OCI-LY3 (cell line): ENCODE data around the gene FOXK2.
"Not testable (repeated sequence)": the region's sequence is repeated elsewhere in the genome, so short reads cannot be mapped to it uniquely, and the experiment has no call there.

Experiments
- H2AFZ ChIP-seq: fragments of 200-600, 300-600 bp; shearing (Covaris generic); 2 replicates; pipeline ENCODE4 v1.6.0; 2014; ENCODE audit warnings: antibody characterized with exemption, low read depth, low read length
- H3K27ac ChIP-seq: fragments of 200-600, 300-600 bp; sonication (generic); 2 replicates; pipeline ENCODE4 v1.5.1; 2014; ENCODE audit warnings: mild to moderate bottlenecking, low read length, moderate library complexity, mixed read lengths
- H3K27me3 ChIP-seq: fragments of 200-600, 300-600 bp; sonication (generic); 2 replicates; pipeline ENCODE4 v1.6.1; 2014; ENCODE audit warnings: low read depth, low read length, mixed read lengths
- H3K36me3 ChIP-seq: fragments of 200-600, 300-600 bp; sonication (generic); replicated peaks from 2 replicates; pipeline ENCODE3; 2014; ENCODE audit warnings: low read depth, low read length, mixed read lengths
- H3K4me1 ChIP-seq: fragments of 300-600, 200-600 bp; sonication (generic); 2 replicates; pipeline ENCODE4 v1.6.1; 2014; ENCODE audit warnings: low read length, mixed read lengths
- H3K4me2 ChIP-seq: fragments of 200-600, 300-600 bp; sonication (generic); 2 replicates; pipeline ENCODE4 v1.6.1; 2014; ENCODE audit warnings: low read length, mixed read lengths
- H3K4me3 ChIP-seq: fragments of 300-600, 200-600 bp; sonication (generic); 2 replicates; pipeline ENCODE4 v1.5.1; 2014; ENCODE audit warnings: antibody characterized with exemption, mild to moderate bottlenecking, low read length, moderate library complexity
- H3K79me2 ChIP-seq: fragments of 300-600, 200-600 bp; shearing (Covaris generic); 2 replicates; pipeline ENCODE4 v1.6.1; 2014; ENCODE audit warnings: mild to moderate bottlenecking, low read length, mixed read lengths
- H3K9ac ChIP-seq: fragments of 300-600, 200-600 bp; shearing (Covaris generic); 2 replicates; pipeline ENCODE4 v1.6.0; 2014; ENCODE audit warnings: mild to moderate bottlenecking, low read length, moderate library complexity
- H3K9me3 ChIP-seq: fragments of 200-600, 300-600 bp; shearing (Covaris generic); 2 replicates; pipeline ENCODE4 v1.6.1; 2014; ENCODE audit warnings: low read length, mixed read lengths; ENCODE audit not compliant: insufficient read depth
- H4K20me1 ChIP-seq: fragments of 200-600, 300-600 bp; sonication (generic); 2 replicates; pipeline ENCODE4 v1.6.1; 2016; ENCODE audit warnings: low read length, mixed read lengths; ENCODE audit not compliant: insufficient read depth
- CTCF ChIP-seq: fragments of 200-600, 300-600 bp; sonication (generic); IDR thresholded peaks from 2 replicates; pipeline ENCODE4 v1.5.1; 2014; ENCODE audit warnings: antibody characterized with exemption, low read length, low read depth
- EZH2phosphoT487 ChIP-seq: fragments of 200-600 bp; shearing (Covaris generic); IDR thresholded peaks from 2 replicates; pipeline ENCODE4 v1.6.1; 2018; ENCODE audit warnings: antibody characterized with exemption, mixed run types, low read depth

FOXK2 gene

GRCh38 chr17:82563318-82563717, 43.8 kb downstream of the FOXK2 start:
- Histone ChIP-seq H4K20me1 (peaks cover 37% of the 10 kb centered on the region), H3K4me2 (no peak overlapping the region), H3K27me3 (no peaks in the 10 kb centered on the region), H3K9me3 (no peaks in the 10 kb centered on the region), H3K9ac (no peak overlapping the region), H3K4me1 (no peaks in the 10 kb centered on the region), H3K36me3 (peaks cover 18% of the 10 kb centered on the region), H3K79me2 (peaks cover 82% of the 10 kb centered on the region), H2AFZ (no peak overlapping the region), H3K27ac (no peak overlapping the region), H3K4me3 (no peak overlapping the region)
- TF ChIP-seq EZH2phosphoT487 (no peak), CTCF (no peak)

DNA sequence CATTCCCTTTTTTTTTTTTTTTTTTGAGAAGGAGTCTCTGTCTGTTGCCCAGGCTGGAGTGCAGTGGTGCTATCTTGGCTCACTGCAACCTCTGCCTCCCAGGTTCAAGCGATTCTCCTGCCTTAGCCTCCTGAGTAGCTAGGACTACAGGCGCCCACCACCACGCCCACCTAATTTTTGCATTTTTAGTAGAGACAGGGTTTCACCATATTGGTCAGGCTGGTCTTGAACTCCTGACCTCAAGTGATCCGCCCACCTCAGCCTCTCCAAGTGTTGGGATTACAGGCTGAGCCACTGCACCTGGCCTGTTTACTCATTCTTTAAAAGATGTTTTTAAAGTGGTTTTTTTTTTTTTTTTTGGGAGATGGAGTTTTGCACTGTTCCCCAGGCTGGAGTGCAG, 44.2 kb downstream of the FOXK2 start:
- not testable (repeated sequence) for H3K4me1 ChIP-seq, H3K9ac ChIP-seq, H3K4me2 ChIP-seq, H3K4me3 ChIP-seq, H3K9me3 ChIP-seq, H3K27ac ChIP-seq, H3K27me3 ChIP-seq, H2AFZ ChIP-seq
- Histone ChIP-seq H4K20me1 (peaks cover 35% of the 10 kb centered on the region), H3K36me3 (peaks cover 20% of the 10 kb centered on the region), H3K79me2 (peaks cover 82% of the 10 kb centered on the region)

- no peak overlapping the region for H3K27ac ChIP-seq
- H3K9me3 ChIP-seq: no peaks in the 10 kb centered on the region
- H3K4me2 ChIP-seq: no peak overlapping the region
- no peak overlapping the region for H3K9ac ChIP-seq
- TF ChIP-seq EZH2phosphoT487: no peak
- no peak for TF ChIP-seq CTCF
- no peaks in the 10 kb centered on the region for H3K4me1 ChIP-seq
- peaks cover 32% of the 10 kb centered on the region for H4K20me1 ChIP-seq
- no peak overlapping the region for H3K4me3 ChIP-seq
- no peaks in the 10 kb centered on the region for H3K27me3 ChIP-seq
- peaks cover 23% of the 10 kb centered on the region for H3K36me3 ChIP-seq
- no peak overlapping the region for H2AFZ ChIP-seq
- peaks cover 81% of the 10 kb centered on the region for H3K79me2 ChIP-seq
These were observed 44.7 kb downstream of the FOXK2 start for GRCh38 chr17:82564241-82564640.

GRCh38 chr17:82565551-82565950, 46.0 kb downstream of the FOXK2 start:
- no peak overlapping the region for H3K27ac ChIP-seq
- peaks cover 22% of the 10 kb centered on the region for H4K20me1 ChIP-seq
- H3K36me3 ChIP-seq: peaks cover 29% of the 10 kb centered on the region
- H3K4me3 ChIP-seq: no peak overlapping the region
- H3K4me2 ChIP-seq: no peak overlapping the region
- peaks cover 68% of the 10 kb centered on the region for H3K79me2 ChIP-seq
- H2AFZ ChIP-seq: no peak overlapping the region
- no peak for TF ChIP-seq EZH2phosphoT487
- no peak for TF ChIP-seq CTCF
- H3K9me3 ChIP-seq: no peaks in the 10 kb centered on the region
- H3K4me1 ChIP-seq: no peaks in the 10 kb centered on the region
- no peaks in the 10 kb centered on the region for H3K27me3 ChIP-seq
- no peak overlapping the region for H3K9ac ChIP-seq
